ENCODE measurements around the gene CSF2RB. TPM values are rescaled to one million over a fixed set of nuclear protein-coding genes. Genes with fewer than 3 reads are reported as not detected.

The CSF2RB gene
- total and polyA plus RNA-seq, 2 of the 13 experiments (the other 11 are each of a cell fraction or from before 2014, with no cell fraction given): not detected

- in situ Hi-C loops (cut with HindIII; ENCODE audit: extremely low pct_ligation_motif_present, low pct_unique_long_range_greater_than_20kb): no loop called here
- Histone ChIP-seq H3K27ac (ENCODE audit: extremely low read length, insufficient read depth, low read length) (no peak overlapping the region), H3K9ac (ENCODE audit: insufficient read depth, low read depth, low read length) (no peak overlapping the region), H3K79me2 (ENCODE audit: insufficient read depth, low read length) (no peaks in the 10 kb centered on the region), H3K27me3 (ENCODE audit: control insufficient read depth in 1 of 2, insufficient read depth in 2 of 2, low read length in 2 of 2) (peaks cover 4 to 24% of the 10 kb centered on the region in 2 experiments), H3K4me3 (replicated peaks in 1 of 3; ENCODE audit: insufficient read depth in 1 of 3, low read depth in 2 of 3, low read length in 3 of 3) (no peak overlapping the region), H3K36me3 (replicated peaks in 1 of 2; ENCODE audit: control insufficient read depth in 1 of 2, insufficient read depth in 2 of 2, low read length in 2 of 2) (no peaks in the 10 kb centered on the region), H4K20me1 (ENCODE audit: insufficient read depth, low read length) (no peaks in the 10 kb centered on the region), H3K4me1 (ENCODE audit: insufficient read depth, low read length) (peaks cover 9% of the 10 kb centered on the region; the same call in 1 of the 2 replicates), H3K9me3 (ENCODE audit: low read length) (no peaks in the 10 kb centered on the region), H2AFZ (ENCODE audit: low read length) (no peak overlapping the region), H3K4me2 (ENCODE audit: low read depth, low read length) (no peak overlapping the region)
- ATAC-seq (no peak), FAIRE-seq (no peak), DNase-seq (ENCODE audit: low spot score) (no peak)
- BruUV-seq (replicated peaks): no TSS peak
- CTCF ChIA-PET (ENCODE audit: low intra/inter-chr PET ratio, low total read pairs): no interaction called here
- intact Hi-C loops (cut with micrococcal nuclease; ENCODE audit: unreplicated experiment): no loop called here
- 72% methylated on average over 2 of the region's 2 CpGs for WGBS (ENCODE audit: low lambda C conversion rate)
- TF ChIP-seq KDM5A (IDR thresholded peaks at IDR 0.05; ENCODE audit: borderline replicate concordance, low read length) (no peak), ZNF775 (CRISPR knock-in tag; IDR thresholded peaks at IDR 0.05; ENCODE audit: borderline replicate concordance) (no peak), RORA (CRISPR knock-in tag; IDR thresholded peaks at IDR 0.05) (no peak), ZC3H4 (CRISPR knock-in tag; IDR thresholded peaks at IDR 0.05; ENCODE audit: borderline replicate concordance) (no peak), FOSL2 (CRISPR knock-in tag; IDR thresholded peaks at IDR 0.05) (no peak), TRAFD1 (CRISPR knock-in tag; IDR thresholded peaks at IDR 0.05; ENCODE audit: borderline replicate concordance) (no peak), FOXM1 (CRISPR knock-in tag; IDR thresholded peaks at IDR 0.05) (no peak), SMAD1 (CRISPR knock-in tag; IDR thresholded peaks at IDR 0.05; ENCODE audit: borderline replicate concordance, low read depth) (no peak), CBX5 (CRISPR knock-in tag; IDR thresholded peaks at IDR 0.05; ENCODE audit: borderline replicate concordance) (no peak), FOXK1 (CRISPR knock-in tag; IDR thresholded peaks at IDR 0.05; ENCODE audit: borderline replicate concordance, low read depth) (no peak), ZNF33B (CRISPR knock-in tag; IDR thresholded peaks at IDR 0.05) (no peak)
- TF ChIP-seq, protein P1, sequence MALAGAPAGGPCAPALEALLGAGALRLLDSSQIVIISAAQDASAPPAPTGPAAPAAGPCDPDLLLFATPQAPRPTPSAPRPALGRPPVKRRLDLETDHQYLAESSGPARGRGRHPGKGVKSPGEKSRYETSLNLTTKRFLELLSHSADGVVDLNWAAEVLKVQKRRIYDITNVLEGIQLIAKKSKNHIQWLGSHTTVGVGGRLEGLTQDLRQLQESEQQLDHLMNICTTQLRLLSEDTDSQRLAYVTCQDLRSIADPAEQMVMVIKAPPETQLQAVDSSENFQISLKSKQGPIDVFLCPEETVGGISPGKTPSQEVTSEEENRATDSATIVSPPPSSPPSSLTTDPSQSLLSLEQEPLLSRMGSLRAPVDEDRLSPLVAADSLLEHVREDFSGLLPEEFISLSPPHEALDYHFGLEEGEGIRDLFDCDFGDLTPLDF (CRISPR knock-in tag; IDR thresholded peaks at IDR 0.05): no peak
- TF ChIP-seq, protein P2, sequence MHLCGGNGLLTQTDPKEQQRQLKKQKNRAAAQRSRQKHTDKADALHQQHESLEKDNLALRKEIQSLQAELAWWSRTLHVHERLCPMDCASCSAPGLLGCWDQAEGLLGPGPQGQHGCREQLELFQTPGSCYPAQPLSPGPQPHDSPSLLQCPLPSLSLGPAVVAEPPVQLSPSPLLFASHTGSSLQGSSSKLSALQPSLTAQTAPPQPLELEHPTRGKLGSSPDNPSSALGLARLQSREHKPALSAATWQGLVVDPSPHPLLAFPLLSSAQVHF (CRISPR knock-in tag; IDR thresholded peaks at IDR 0.05): no peak
- POLR2A ChIA-PET: no interaction called here
These were observed 39.1 kb upstream of the CSF2RB start for GRCh38 chr22:36874309-36874696.

Data from HepG2 (cell line).